HG03159 (cell line): ENCODE results near the gene GSK3B.

Experiments used
- ATAC-seq: cut with Tn5 transposase; IDR thresholded peaks from one replicate; pipeline ENCODE4 v1.9.1; 2021; ENCODE audit warnings: mild to moderate bottlenecking, moderate library complexity; ENCODE audit not compliant: unreplicated experiment

Gene GSK3B

DNA sequence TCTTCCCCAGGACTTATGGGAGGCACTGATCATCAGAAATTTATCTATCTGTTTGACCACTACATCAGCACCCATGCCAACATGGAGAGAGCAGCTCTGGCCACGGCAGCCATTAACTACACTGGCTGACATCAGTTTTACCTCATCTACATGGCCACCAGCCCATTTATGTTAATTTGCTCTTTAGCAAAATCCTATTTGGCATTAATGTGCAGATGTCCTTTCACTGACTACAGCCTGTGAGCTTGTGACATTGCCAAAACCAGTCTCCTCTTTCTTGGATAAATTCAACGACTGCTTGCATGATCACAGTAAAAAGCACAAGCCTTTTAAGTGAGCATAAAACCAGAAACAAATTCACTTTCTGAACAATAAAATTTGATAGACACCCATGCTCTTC lies 264.8 kb downstream of the GSK3B start:
- no peak for ATAC-seq

DNA sequence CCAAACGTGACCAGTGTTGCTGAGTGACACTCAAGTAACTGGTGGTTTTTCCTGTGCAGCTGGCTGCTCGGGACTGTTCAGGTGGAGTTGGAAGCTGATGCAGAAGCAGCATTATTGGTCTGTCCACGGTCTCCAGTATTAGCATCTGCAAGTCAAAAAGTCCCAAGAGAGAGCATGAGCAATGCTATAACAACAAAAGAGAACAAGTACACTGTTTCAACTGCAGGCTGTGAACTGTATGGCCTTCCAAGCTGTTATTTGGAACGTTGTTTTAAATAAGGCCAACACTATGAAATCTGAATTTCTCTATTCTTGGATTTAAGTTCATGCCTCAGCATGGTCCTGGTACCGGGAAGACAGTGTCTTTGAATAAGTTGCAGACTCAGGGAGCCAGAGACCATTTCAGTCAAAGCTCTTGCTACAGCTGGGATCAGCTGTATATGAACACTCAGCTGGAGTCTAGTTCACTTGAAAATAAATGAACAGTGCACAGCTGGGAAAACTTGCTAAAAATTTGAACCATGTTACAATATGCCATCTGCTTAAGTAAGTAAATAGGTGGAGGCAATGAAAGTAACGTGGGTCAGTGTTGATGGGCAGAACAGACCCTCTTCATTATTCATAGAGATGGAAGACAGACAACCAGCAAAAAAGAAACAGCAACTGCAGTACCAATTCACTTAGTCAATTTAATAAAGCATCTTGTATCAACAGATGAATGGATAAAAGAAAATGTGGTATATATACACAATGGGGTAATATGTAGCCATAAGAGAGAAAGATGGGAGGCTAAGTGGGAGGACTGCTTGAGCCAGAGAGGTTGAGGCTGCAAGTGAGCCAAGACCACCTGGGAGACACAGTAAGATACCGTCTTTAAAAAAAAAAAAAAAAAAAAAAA lies 267.3 kb downstream of the GSK3B start:
- ATAC-seq = no peak

- ATAC-seq = no peak
Observed at GRCh38 chr3:119825820-119826219, 268.4 kb downstream of the GSK3B start.

- no peak for ATAC-seq
Observed at GRCh38 chr3:119819806-119820205, 274.4 kb downstream of the GSK3B start.

GRCh38 chr3:119818937-119819336 lies 275.3 kb downstream of the GSK3B start:
- ATAC-seq = no peak

DNA sequence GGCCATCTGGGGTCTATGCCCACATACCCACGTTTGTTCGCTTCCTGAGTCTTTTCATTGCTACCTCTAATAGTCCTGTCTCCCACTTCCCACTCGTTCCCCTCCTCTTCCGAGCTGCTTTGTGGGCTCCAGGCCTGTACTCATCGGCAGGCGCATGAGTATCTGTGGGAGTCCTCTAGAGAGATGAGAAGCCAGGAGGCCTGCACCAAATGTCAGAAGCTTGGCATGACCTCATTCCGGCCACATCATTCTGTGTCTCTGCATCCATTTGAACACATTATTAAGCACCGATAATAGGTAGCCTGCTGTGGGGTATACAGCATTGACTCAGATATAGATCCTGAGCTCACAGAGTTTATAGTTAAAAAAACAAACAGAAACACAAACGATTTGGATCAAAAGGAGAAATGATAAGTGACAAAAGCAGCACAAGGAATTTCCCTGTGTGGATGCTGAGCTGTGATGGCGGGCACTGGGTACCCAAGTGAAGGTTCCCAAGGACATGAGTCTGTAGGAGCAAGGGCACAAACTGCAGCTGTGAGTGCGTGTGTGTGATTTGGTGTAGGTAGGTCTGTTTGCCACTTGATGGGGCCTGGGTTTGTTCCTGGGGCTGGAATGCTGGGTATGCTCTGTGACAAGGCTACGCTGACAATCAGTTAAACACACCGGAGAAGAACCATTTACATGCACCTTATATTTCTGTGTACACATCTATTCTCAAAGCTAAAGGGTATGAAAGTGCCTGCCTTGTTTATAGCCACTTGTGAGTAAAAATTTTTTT lies 276.5 kb downstream of the GSK3B start:
- ATAC-seq = no peak

DNA sequence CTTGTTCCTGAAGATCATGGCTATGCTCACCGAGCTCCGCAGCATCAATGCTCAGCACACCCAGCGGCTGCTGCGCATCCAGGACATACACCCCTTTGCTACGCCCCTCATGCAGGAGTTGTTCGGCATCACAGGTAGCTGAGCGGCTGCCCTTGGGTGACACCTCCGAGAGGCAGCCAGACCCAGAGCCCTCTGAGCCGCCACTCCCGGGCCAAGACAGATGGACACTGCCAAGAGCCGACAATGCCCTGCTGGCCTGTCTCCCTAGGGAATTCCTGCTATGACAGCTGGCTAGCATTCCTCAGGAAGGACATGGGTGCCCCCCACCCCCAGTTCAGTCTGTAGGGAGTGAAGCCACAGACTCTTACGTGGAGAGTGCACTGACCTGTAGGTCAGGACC lies 277.2 kb downstream of the GSK3B start:
- ATAC-seq = no peak

DNA sequence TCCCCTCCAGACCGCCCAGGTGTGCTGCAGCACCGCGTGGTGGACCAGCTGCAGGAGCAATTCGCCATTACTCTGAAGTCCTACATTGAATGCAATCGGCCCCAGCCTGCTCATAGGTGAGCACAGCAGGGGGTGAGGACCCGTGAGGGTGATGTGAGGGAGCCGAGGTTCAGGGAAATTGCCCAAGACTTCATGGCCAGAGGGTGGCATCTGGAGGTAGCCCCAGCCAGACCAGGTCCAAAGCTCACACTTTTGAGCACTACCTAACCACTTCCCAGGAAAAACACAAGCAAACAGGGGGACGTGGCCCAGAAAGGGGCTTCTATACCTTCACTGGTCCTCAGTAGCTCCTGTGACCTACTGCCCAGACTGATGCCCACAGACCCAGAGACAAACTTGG lies 278.5 kb downstream of the GSK3B start:
- ATAC-seq = no peak

DNA sequence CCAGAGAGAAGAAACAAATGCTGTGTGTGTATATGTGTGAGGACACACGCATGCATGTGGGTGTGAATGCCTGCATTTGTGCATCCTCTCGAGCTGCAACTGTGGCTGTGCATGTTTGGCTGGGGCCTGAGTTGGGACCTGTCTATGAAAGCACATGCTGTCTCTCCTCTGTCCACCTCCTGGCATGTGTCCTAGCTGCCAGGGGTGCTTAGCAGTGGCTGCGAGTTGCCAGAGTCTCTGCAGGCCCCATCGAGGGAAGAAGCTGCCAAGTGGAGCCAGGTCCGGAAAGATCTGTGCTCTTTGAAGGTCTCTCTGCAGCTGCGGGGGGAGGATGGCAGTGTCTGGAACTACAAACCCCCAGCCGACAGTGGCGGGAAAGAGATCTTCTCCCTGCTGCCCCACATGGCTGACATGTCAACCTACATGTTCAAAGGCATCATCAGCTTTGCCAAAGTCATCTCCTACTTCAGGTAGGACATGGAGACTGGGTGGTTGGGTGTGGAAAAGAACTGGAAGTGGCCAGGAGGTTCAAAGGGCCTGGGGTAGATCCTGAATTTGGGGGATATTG lies 281.7 kb downstream of the GSK3B start:
- ATAC-seq = no peak

DNA sequence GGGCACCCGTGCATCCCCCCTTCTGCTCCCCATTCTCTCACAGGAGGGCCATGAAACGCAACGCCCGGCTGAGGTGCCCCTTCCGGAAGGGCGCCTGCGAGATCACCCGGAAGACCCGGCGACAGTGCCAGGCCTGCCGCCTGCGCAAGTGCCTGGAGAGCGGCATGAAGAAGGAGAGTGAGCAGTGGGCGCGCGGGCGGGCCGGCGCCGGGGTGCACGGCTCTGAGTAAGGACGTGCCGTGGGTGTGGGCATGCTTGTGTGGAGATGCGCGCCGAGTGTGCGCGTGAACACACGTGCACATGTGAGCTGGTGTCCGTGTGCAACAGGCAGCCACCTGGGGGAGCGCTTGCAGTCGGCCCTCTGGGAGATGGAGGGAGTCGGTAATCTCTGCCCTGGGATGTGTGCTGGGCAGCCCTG lies 284.2 kb downstream of the GSK3B start:
- peak; percentile 86 for ATAC-seq

DNA sequence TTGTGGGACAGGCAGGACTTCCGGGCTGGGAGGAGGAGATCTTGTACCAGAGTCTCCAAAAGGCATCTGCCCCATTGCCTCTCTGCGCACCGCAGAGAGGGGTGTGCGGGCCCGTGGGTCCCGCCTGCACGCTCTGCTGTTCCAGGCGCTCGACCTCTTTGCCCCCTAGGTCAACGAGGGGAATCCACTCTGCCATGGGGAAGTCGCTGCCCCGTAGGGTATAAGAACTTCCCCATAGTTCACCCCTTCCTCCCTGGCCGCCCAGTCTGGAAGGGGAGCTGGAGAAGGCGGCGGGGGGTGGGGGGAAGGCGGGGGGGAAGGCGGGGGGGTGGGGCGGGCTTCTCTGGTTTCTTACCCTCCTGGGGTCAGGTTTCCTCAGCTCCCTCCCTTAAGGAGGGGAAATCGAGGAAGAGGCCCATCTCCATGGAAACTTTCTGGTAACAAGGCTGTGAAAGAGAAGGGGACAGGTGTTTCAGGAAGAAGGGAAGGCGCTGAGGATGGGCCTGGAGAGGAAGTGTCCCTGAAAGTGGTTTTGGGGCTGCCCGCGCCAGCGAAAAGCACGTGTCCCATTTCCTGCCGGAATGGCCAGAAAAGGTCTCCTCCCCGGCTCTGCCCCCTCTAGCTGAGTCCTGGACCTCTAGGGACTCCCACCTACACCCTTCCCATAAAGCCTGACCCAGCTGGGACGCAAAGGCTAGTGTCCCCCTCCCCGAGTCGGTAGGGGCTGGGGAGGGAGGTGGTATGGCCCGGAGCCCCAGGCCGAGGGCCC lies 284.8 kb downstream of the GSK3B start:
- ATAC-seq = peak; percentile 29

DNA sequence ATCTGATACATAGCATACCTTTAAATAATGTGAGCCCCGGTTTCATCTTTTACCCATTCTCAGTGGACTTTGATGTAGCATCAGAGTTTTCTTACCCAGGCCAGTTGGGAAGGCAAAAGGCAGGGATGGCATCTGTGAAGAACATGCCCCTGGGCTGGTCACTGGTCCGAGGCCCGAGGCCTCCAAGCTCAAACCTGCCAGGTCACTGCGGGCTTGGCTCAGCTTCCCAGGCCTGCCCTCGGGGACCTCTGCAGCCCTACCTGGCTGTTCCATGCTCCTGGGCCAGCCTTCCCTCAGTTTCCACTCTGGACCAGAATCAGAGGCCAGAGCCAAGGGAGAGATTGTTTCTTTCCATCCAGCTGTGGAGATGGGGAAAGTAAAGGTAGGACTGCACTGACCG lies 285.4 kb downstream of the GSK3B start:
- ATAC-seq = no peak

- no peak for ATAC-seq
Observed at GRCh38 chr3:119808244-119808643, 286.0 kb downstream of the GSK3B start.

DNA sequence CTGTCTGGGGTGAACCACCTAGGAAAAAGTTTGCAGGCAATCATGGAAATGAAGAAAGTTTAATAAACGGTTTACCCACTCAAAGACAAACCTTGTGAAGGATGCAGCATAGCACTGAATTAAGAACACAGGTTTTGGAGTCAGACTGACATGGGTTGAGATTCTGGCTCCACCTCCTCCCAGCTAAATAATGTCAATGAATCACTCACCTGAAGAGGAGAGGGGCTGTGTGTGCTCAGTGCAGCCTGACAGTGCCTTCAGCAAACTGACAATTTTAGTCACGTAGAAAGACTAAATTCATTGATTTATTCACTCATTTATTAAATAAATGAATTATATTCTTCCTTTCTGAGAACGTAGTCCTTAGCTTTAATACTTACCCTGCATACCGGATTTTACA lies 293.4 kb downstream of the GSK3B start:
- ATAC-seq = no peak

DNA sequence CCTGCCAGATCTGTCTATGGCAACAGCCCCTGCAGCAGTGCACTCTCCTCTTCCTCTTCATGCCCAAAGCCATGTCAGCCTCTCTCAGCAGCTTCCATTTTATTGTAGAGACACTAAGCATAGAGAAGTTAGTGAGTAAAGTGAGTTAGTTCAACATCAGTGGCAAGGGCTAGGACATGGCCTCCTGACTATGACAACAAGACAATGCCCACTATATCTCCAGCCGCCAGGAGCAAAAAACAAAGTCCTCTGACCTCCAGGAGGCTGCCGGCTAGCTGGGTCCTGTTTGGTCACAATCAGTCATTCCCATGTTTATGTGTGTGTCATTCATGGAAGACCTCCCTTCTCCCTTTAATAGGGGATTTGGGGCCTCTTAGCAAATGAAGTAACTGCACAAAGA lies 297.5 kb downstream of the GSK3B start:
- ATAC-seq = no peak

DNA sequence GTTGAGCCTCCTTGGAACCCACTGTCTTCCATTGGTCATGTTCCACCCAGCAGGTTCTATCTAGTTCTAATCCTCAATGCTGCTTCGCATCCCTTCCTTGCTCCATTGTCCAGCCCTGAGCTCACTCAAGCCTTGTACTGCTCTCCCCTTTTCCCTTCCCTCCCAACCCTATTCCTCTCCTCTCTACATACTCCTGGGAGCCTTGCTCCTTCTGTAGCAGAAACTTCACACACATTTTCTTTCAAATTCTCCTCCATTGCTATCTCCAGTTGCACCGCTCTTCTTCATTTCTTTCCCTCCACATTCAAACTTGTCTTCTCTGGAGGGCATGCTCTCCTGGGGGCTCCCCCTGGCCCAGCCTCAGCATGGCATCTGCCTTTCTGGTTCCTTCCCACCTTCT lies 297.9 kb downstream of the GSK3B start:
- no peak for ATAC-seq

GRCh38 chr3:119795849-119796248 lies 298.4 kb downstream of the GSK3B start:
- ATAC-seq = no peak

DNA sequence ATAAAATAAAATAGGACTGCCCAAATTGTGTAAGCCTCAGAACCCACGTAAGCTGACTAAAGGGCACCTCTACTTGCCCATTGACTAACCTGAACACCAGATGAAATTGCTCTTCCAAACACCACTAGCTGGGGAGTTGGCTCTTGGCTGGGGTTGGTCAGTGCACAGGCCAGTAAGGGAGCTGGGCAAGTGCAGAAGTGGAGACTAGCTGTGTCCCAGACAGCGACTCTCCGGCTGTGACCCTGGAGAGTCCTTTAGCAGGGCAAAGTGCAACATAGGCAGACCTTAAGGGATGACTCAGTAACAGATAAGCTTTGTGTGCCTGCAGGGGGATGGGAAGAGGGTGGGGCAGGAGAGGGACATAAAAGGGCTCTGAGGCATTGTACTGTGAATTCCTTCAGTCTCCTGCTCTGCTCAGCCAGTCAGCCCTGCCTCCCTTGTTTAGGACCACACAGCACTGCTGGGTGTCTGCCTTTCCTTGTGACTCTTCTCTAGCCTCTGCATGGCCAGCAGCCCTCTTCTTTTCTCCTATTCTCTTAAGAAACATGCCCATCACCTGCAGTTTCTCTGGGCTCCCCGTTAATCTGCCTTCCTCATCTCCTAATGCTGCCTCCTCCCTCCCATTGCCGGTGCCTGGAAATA lies 299.2 kb downstream of the GSK3B start:
- ATAC-seq = no peak

DNA sequence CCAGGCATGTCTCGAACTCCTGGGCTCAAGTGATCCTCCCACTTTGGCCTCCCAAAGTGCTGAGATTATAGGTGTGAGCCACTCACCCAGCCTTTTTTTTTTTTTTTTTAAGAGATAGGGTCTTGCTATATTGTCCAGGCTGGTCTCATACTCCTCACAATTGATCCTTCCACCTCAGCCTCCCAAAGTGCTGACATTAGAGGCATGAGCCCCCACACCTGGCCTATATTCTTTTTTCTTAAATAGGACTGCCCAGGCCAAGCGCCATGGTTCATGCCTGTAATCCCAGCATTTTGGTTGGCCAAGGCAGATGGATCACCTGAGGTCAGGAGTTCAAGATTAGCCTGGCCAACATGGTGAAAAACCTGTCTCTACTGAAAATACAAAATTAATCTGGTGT lies 299.8 kb downstream of the GSK3B start:
- no peak for ATAC-seq

DNA sequence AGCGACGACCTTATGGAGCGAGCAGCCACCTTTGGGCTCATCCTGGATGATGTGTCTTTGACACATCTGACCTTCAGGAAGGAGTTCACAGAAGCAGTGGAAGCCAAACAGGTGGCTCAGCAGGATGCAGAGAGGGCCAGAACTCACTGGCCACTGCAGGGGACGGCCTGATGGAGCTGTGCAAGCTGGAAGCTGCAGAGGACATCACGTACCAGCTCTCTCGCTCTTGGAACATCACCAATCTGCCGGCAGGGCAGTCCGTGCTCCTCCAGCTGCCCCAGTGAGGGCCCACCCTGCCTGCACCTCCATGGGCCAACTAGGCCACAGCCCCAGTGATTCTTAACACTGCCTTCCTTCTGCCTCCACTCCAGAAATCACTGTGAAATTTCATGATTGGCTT lies 302.0 kb downstream of the GSK3B start:
- ATAC-seq = no peak

- no peak for ATAC-seq
Observed at GRCh38 chr3:119790369-119790768, 303.9 kb downstream of the GSK3B start.
